Neural cell (in vitro differentiated cells): ENCODE data around the gene SUFU.

Experiments
- EP300 ChIP-seq: fragments of 450-650 bp; conservative IDR thresholded peaks from 2 replicates; pipeline ENCODE4 v1.6.1; 2014; ENCODE audit warnings: antibody characterized with exemption, mild to moderate bottlenecking, moderate library complexity; ENCODE audit not compliant: poor library complexity, severe bottlenecking
- EZH2 ChIP-seq: fragments of 200-600, 300-800 bp; shearing (Covaris generic), sonication (generic); IDR thresholded peaks from 2 replicates; pipeline ENCODE4 v1.6.1; 2014; ENCODE audit warnings: antibody characterized with exemption, low read length, borderline replicate concordance, mild to moderate bottlenecking; ENCODE audit not compliant: insufficient read depth, poor library complexity, severe bottlenecking
- POLR2AphosphoS5 ChIP-seq: IDR thresholded peaks from 2 replicates; pipeline ENCODE4 v1.6.1; 2012
- RAD21 ChIP-seq: fragments of 450-650 bp; conservative IDR thresholded peaks from 2 replicates; pipeline ENCODE4 v1.6.1; 2014; ENCODE audit warnings: antibody characterized with exemption, mild to moderate bottlenecking, moderate library complexity
- TF ChIP-seq, protein P1 (sequence below): fragments of 450-650 bp; IDR thresholded peaks from 2 replicates; pipeline ENCODE4 v1.5.1; 2014; ENCODE audit warnings: antibody characterized with exemption, mild to moderate bottlenecking, moderate library complexity; ENCODE audit not compliant: poor library complexity, severe bottlenecking

DNA sequence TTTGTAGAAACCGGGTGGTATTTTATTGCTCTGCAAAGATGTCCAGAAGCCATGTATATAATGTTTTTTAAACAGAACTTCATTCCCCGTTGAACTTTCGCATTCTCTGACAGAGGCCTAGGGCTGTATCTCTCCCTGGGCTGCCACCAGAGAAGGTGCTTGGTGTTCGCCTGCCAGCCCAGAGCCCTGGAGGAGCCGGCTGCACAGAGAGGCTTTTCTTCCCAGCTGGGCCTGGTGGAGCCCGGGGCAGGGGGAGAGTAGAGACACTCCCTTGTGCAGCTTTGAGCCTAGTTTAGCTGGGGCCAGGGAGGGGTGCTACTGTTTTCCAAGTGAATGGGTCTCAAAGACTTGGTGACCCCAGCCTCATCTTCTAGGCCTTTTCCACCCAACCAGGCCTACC, 126.9 kb downstream of the SUFU start:
- TF ChIP-seq POLR2AphosphoS5 (no peak), EP300 (no peak), RAD21 (no peak), EZH2 (no peak)
- TF ChIP-seq, protein P1, sequence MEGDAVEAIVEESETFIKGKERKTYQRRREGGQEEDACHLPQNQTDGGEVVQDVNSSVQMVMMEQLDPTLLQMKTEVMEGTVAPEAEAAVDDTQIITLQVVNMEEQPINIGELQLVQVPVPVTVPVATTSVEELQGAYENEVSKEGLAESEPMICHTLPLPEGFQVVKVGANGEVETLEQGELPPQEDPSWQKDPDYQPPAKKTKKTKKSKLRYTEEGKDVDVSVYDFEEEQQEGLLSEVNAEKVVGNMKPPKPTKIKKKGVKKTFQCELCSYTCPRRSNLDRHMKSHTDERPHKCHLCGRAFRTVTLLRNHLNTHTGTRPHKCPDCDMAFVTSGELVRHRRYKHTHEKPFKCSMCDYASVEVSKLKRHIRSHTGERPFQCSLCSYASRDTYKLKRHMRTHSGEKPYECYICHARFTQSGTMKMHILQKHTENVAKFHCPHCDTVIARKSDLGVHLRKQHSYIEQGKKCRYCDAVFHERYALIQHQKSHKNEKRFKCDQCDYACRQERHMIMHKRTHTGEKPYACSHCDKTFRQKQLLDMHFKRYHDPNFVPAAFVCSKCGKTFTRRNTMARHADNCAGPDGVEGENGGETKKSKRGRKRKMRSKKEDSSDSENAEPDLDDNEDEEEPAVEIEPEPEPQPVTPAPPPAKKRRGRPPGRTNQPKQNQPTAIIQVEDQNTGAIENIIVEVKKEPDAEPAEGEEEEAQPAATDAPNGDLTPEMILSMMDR, result no peak
